H9 (cell line): ENCODE results near the gene PRUNE1. TPM values are rescaled to one million over a fixed set of nuclear protein-coding genes. Genes with fewer than 3 reads are reported as not detected.
A peak's percentile ranks its signal among the peaks of the same experiment; 100 is the strongest.

Source experiments
- DNase-seq: peaks from one replicate; pipeline ENCODE4 v3.0.0-alpha.2; 2017
- H2AFZ ChIP-seq: one replicate; pipeline ENCODE4 v1.6.1; 2013; ENCODE audit warnings: mild to moderate bottlenecking, low read length, control low read depth, moderate library complexity
- H2AK5ac ChIP-seq: 2 replicates; pipeline ENCODE4 v1.6.1; 2013; ENCODE audit warnings: low read length, control low read depth, mixed read lengths; ENCODE audit not compliant: insufficient read length
- H2BK120ac ChIP-seq: one replicate; pipeline ENCODE4 v1.6.1; 2013; ENCODE audit warnings: low read depth, mild to moderate bottlenecking, low read length, control low read depth, inconsistent platforms; ENCODE audit not compliant: poor library complexity, severe bottlenecking
- H2BK12ac ChIP-seq: 2 replicates; pipeline ENCODE4 v1.6.1; 2013; ENCODE audit warnings: low read length, control low read depth, mixed read lengths, low read depth; ENCODE audit not compliant: insufficient read length
- H2BK15ac ChIP-seq: 2 replicates; pipeline ENCODE4 v1.6.1; 2013; ENCODE audit warnings: low read depth, low read length, control low read depth
- H2BK20ac ChIP-seq: one replicate; pipeline ENCODE4 v1.6.1; 2013; ENCODE audit warnings: low read depth, mild to moderate bottlenecking, low read length, control low read depth, inconsistent platforms; ENCODE audit not compliant: poor library complexity, severe bottlenecking
- H2BK5ac ChIP-seq: 2 replicates; pipeline ENCODE4 v1.6.1; 2013; ENCODE audit warnings: low read length, control low read depth, mixed read lengths; ENCODE audit not compliant: insufficient read length
- H3K14ac ChIP-seq: 2 replicates; pipeline ENCODE4 v1.6.1; 2013; ENCODE audit warnings: low read length, control low read depth; ENCODE audit not compliant: insufficient read depth
- H3K18ac ChIP-seq: 2 replicates; pipeline ENCODE4 v1.6.1; 2013; ENCODE audit warnings: low read depth, mild to moderate bottlenecking, mixed read lengths, low read length, control low read depth; ENCODE audit not compliant: insufficient read length
- H3K23ac ChIP-seq: 2 replicates; pipeline ENCODE4 v1.6.1; 2013; ENCODE audit warnings: low read length, control low read depth, mixed read lengths, low read depth; ENCODE audit not compliant: insufficient read length
- H3K23me2 ChIP-seq: 2 replicates; pipeline ENCODE4 v1.6.1; 2013; ENCODE audit warnings: low read depth, mild to moderate bottlenecking, mixed read lengths, low read length, control low read depth; ENCODE audit not compliant: insufficient read length, poor library complexity, severe bottlenecking
- H3K27ac ChIP-seq: 2 replicates; pipeline ENCODE4 v1.5.1; 2013; ENCODE audit warnings: low read length, control low read depth, mixed read lengths, low read depth; ENCODE audit not compliant: insufficient read length
- H3K27me3 ChIP-seq: 2 replicates; pipeline ENCODE4 v1.6.1; 2013; ENCODE audit warnings: low read length, control low read depth, inconsistent platforms; ENCODE audit not compliant: insufficient read depth
- H3K4ac ChIP-seq: 2 replicates; pipeline ENCODE4 v1.6.1; 2013; ENCODE audit warnings: low read depth, mild to moderate bottlenecking, control low read depth, inconsistent platforms, low read length, moderate library complexity
- H3K4me1 ChIP-seq: 2 replicates; pipeline ENCODE4 v1.6.1; 2013; ENCODE audit warnings: low read length, control low read depth, inconsistent platforms; ENCODE audit not compliant: insufficient read depth
- H3K4me2 ChIP-seq: 2 replicates; pipeline ENCODE4 v1.6.1; 2013; ENCODE audit warnings: low read length, control low read depth, mixed read lengths; ENCODE audit not compliant: insufficient read length, insufficient read depth
- H3K56ac ChIP-seq: 2 replicates; pipeline ENCODE4 v1.6.1; 2013; ENCODE audit warnings: low read depth, mild to moderate bottlenecking, mixed read lengths, low read length, control low read depth; ENCODE audit not compliant: insufficient read length
- H3K79me1 ChIP-seq: 2 replicates; pipeline ENCODE4 v1.6.1; 2013; ENCODE audit warnings: low read depth, mild to moderate bottlenecking, moderate library complexity, low read length, control low read depth, inconsistent platforms; ENCODE audit not compliant: insufficient read depth, poor library complexity, severe bottlenecking
- H3K79me2 ChIP-seq: 2 replicates; pipeline ENCODE4 v1.6.1; 2013; ENCODE audit warnings: low read length, control low read depth, inconsistent platforms; ENCODE audit not compliant: insufficient read depth
- H3K9ac ChIP-seq: 2 replicates; pipeline ENCODE4 v1.6.1; 2013; ENCODE audit warnings: low read length, control low read depth, mixed read lengths; ENCODE audit not compliant: insufficient read length; ENCODE audit errors: extremely low read depth
- H3K9me3 ChIP-seq: one replicate; pipeline ENCODE4 v1.6.1; 2013; ENCODE audit warnings: low read depth, low read length, inconsistent platforms; ENCODE audit not compliant: control insufficient read depth
- H3T11ph ChIP-seq: one replicate; pipeline ENCODE4 v1.6.1; 2013; ENCODE audit warnings: mild to moderate bottlenecking, low read length, control low read depth, inconsistent platforms
- H4K20me1 ChIP-seq: one replicate; pipeline ENCODE4 v1.6.1; 2013; ENCODE audit not compliant: control insufficient read depth, insufficient read length, insufficient read depth
- H4K5ac ChIP-seq: 2 replicates; pipeline ENCODE4 v1.6.1; 2013; ENCODE audit warnings: low read depth, mild to moderate bottlenecking, mixed read lengths, low read length, control low read depth; ENCODE audit not compliant: insufficient read length
- H4K8ac ChIP-seq: replicated peaks from 2 replicates; pipeline ENCODE4 v1.6.1; 2013; ENCODE audit warnings: low read length, control low read depth, mixed read lengths, low read depth; ENCODE audit not compliant: insufficient read length
- H4K91ac ChIP-seq: 2 replicates; pipeline ENCODE4 v1.6.1; 2013; ENCODE audit warnings: low read depth, mild to moderate bottlenecking, moderate library complexity, mixed read lengths, low read length, control low read depth; ENCODE audit not compliant: insufficient read length
- H3K27ac Mint-ChIP-seq, 3 experiments: 2 replicates in 2 of 3; 3 replicates in 1 of 3; pipeline ENCODE4 v1.8.0; 2020 to 2021; ENCODE audit warnings: mixed read lengths in 3 of 3, mild to moderate bottlenecking in 1 of 3, moderate library complexity in 1 of 3
- H3K27me3 Mint-ChIP-seq: 2 replicates; pipeline ENCODE4 v1.8.0; 2021; ENCODE audit warnings: low read depth, mild to moderate bottlenecking, moderate library complexity, mixed read lengths
- H3K36me3 Mint-ChIP-seq, 3 experiments: 2 replicates in 2 of 3; 3 replicates in 1 of 3; pipeline ENCODE4 v1.8.0; 2020 to 2021; ENCODE audit warnings: low read depth in 3 of 3, mixed read lengths in 3 of 3; ENCODE audit not compliant: insufficient read depth in 1 of 3
- H3K4me1 Mint-ChIP-seq, 2 experiments: 2 replicates each; pipeline ENCODE4 v1.8.0; 2020; ENCODE audit warnings: mixed read lengths in 2 of 2
- H3K4me3 Mint-ChIP-seq, 2 experiments: 2 replicates in 1 of 2; 3 replicates in 1 of 2; pipeline ENCODE4 v1.8.0; 2020 to 2021; ENCODE audit warnings: mild to moderate bottlenecking in 2 of 2, mixed read lengths in 2 of 2, moderate library complexity in 1 of 2
- H3K9me3 Mint-ChIP-seq, 2 experiments: 2 replicates in 1 of 2; 3 replicates in 1 of 2; pipeline ENCODE4 v1.8.0; 2020; ENCODE audit warnings: mild to moderate bottlenecking in 2 of 2, mixed read lengths in 2 of 2, moderate library complexity in 1 of 2
- WGBS: extraction: QIAGEN DNeasy Blood & Tissue Kit; methylation state at CpG from one replicate; pipeline ENCODE4 v1.1.7; 2013; ENCODE audit warnings: missing lambda C conversion rate, low lambda C conversion rate, mixed read lengths; ENCODE audit not compliant: insufficient read length; ENCODE audit errors: extremely low coverage; 5-methylcytosine and 5-hydroxymethylcytosine counted together
- total RNA-seq: library from RNA; stranded (reverse); gene quantifications from 2 replicates; pipeline ENCODE4 v1.2.1, GENCODE V29; 2021
- TF ChIP-seq, protein P1 (sequence below): fragments of 200-600 bp; sonication (generic); conservative IDR thresholded peaks from 3 replicates; pipeline ENCODE4 v1.8.0; 2021; ENCODE audit warnings: antibody characterized with exemption, mild to moderate bottlenecking

Gene PRUNE1
- total RNA-seq, 1 experiment from 2014 or later: 22.3 TPM

DNA sequence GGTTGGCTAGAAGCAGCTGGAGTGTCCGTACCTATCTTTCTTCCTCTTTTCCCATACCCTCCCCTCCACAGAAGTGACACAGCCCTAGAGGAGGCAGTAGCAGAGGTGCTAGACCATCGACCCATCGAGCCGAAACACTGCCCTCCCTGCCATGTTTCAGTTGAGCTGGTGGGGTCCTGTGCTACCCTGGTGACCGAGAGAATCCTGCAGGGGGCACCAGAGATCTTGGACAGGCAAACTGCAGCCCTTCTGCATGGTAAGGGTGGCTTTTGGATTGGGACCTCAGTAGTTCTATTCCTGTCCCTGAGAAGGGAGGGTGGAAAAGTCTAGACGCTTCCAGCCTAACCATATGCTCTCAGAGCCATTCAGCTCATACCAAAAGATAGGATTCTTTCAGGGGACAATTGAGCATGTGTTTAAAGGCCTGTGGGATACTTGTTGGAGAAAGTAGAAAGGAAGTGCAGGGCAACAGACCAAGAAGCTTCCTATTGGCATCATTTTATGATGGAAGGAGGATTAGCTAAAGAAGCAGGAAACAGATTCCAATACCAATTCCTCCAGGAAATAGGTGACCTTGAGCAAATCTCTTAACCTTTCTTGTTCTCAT lies 16.4 kb downstream of the PRUNE1 start:
- Mint-ChIP-seq H3K4me1 (peaks cover 0 to 5% of the 10 kb centered on the region in 2 experiments; a peak in 2 of 4 replicates), H3K27ac (peak overlapping the region in 1 of 3 experiments; percentile 63; a peak in 2 of 7 replicates), H3K27me3 (no peaks in the 10 kb centered on the region), H3K9me3 (no peaks in the 10 kb centered on the region), H3K4me3 (peak overlapping the region in 1 of 2 experiments; percentile 54; a peak in 1 of 5 replicates), H3K36me3 (peaks cover 16 to 39% (median 39%) of the 10 kb centered on the region in 3 experiments; a peak in 6 of 7 replicates)
- TF ChIP-seq, protein P1, sequence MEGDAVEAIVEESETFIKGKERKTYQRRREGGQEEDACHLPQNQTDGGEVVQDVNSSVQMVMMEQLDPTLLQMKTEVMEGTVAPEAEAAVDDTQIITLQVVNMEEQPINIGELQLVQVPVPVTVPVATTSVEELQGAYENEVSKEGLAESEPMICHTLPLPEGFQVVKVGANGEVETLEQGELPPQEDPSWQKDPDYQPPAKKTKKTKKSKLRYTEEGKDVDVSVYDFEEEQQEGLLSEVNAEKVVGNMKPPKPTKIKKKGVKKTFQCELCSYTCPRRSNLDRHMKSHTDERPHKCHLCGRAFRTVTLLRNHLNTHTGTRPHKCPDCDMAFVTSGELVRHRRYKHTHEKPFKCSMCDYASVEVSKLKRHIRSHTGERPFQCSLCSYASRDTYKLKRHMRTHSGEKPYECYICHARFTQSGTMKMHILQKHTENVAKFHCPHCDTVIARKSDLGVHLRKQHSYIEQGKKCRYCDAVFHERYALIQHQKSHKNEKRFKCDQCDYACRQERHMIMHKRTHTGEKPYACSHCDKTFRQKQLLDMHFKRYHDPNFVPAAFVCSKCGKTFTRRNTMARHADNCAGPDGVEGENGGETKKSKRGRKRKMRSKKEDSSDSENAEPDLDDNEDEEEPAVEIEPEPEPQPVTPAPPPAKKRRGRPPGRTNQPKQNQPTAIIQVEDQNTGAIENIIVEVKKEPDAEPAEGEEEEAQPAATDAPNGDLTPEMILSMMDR: peak; percentile 88
- Histone ChIP-seq H3K18ac (no peak overlapping the region), H4K20me1 (no peaks in the 10 kb centered on the region), H2BK5ac (no peak overlapping the region), H3K4me2 (no peak overlapping the region), H2BK15ac (no peak overlapping the region), H3K23me2 (no peaks in the 10 kb centered on the region), H4K5ac (no peak overlapping the region), H3K27me3 (no peaks in the 10 kb centered on the region), H3K9ac (no peak overlapping the region), H2BK120ac (no peak overlapping the region), H4K91ac (no peak overlapping the region), H3K27ac (no peak overlapping the region), H2AFZ (no peak overlapping the region), H3K23ac (no peak overlapping the region), H3K14ac (no peak overlapping the region), H2AK5ac (no peak overlapping the region), H3K79me2 (no peaks in the 10 kb centered on the region), H4K8ac (peak overlapping the region; percentile 77), H2BK12ac (no peak overlapping the region), H2BK20ac (no peak overlapping the region), H3K4me1 (no peaks in the 10 kb centered on the region), H3K9me3 (no peaks in the 10 kb centered on the region), H3K56ac (peak overlapping the region; percentile 86), H3T11ph (no peak overlapping the region), H3K79me1 (no peaks in the 10 kb centered on the region), H3K4ac (no peak overlapping the region)
- WGBS: no CpG with 5 or more reads among the region's 6 CpGs
- DNase-seq: peak; percentile 92
